Measurements from ENCODE around the gene E2F8. TPM values are rescaled to one million over a fixed set of nuclear protein-coding genes. Genes with fewer than 3 reads are reported as not detected.

Gene E2F8
- total RNA-seq, 1 experiment from 2014 or later: 4.7 TPM

GRCh38 chr11:19187833-19188258, 52.9 kb downstream of the E2F8 start:
- DNase-seq (ENCODE audit: low read depth): peak; percentile 17

DNA sequence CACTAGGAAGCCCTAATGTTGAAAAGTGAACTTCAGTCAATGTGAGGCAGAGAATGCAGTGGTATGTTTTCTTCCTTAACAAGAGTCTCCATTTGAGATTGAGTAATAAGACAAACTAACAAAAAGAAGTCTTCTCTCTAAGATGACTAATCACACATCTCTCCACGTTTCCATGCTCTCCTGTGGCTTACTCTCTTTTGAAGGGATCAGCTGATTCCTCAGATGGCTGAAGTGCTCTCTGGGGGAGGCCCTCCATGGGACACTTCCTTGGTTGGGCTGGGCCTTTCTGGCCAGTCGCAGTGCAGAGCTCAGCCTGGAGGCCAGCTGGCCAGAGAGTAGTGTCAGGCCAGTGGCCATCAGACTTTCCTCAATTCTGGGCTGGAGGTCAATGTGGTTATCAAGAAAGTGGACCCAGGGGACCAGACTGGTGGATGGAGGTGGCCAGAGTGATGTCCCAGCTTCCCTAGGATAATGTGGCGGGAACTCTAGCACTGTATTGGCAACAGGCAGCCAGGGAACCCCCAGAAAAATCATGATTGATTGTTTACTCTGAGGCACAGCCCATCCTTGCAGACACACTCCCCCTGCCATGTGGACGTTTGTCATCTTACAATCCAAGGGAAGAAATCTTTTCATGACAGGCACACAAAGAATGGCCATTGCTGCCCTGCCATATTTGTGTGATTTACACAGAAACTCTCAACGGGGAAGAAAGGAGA, 53.5 kb downstream of the E2F8 start:
- DNase-seq (ENCODE audit: low read depth): peak; percentile 26

- no peak for DNase-seq (ENCODE audit: low read depth)
Observed at GRCh38 chr11:19185516-19186052, 55.2 kb downstream of the E2F8 start.

- DNase-seq (ENCODE audit: low read depth): no peak
Observed at GRCh38 chr11:19185036-19185435, 55.7 kb downstream of the E2F8 start.

DNA sequence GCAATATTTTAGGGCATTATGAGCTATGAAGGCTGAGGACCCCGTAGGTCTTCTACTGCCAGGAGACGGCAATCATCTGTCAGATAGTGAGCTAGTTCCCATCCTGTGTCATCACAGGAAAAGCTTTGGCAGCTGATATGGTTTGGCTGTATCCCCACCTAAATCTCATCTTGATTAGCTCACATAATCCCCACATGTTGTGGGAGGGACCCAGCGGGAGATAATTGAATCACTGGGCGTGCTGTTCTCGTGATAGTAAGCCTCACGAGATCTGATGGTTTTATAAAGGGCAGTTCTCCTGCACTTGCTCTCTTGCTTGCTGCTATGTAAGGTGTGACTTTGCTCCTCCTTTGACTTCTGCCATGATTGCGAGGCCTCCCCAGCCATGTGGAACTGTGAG, 57.1 kb downstream of the E2F8 start:
- no peak for DNase-seq (ENCODE audit: low read depth)

- no peak for DNase-seq (ENCODE audit: low read depth)
Observed at GRCh38 chr11:19181531-19182261, 59.0 kb downstream of the E2F8 start.

DNA sequence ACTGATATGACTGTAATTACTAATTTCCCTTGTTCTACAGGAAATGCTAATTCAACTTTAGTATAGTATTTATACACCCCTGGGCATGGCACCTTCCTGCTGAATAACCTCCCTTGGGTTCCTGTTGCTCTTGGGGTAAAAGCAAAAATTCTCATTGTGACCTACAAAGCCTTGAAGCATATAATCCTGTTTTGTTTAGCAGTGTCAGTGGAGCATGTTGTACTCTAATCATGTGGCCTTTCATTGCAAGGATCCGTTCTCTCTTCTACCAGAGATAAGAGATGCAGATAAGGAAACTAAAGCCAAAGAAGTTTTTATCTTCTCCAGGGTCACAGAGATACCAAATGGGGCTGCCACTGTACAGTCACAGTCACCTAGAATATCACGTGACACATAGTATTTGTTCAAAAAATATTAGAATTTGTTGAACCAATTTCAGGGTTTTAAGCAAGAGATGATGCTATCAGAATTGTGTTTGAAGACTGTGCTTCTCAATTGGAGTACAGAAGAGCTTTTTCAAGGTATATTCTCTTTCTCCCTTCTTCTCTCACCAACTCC, 64.0 kb downstream of the E2F8 start:
- no peak for DNase-seq (ENCODE audit: low read depth)

Other genes starting within 250 kb of the E2F8 start
- not detected in 2 replicates for gene MRGPRX2, start 180.2 kb downstream of the E2F8 start, total RNA-seq (2014; rRNA removed; shearing (Covaris generic))
- 16.7 and 20.1 TPM in 2 replicates for gene ZDHHC13, start 123.8 kb downstream of the E2F8 start, total RNA-seq (2014; rRNA removed; shearing (Covaris generic))
- not detected in 2 replicates for gene CSRP3, start 39.0 kb downstream of the E2F8 start, total RNA-seq (2014; rRNA removed; shearing (Covaris generic))

Measured in RPMI7951 (cell line).